ENCODE data around the gene PDE2A. TPM values are rescaled to one million over a fixed set of nuclear protein-coding genes. Genes with fewer than 3 reads are reported as not detected.

Gene PDE2A
- polyA plus RNA-seq, 1 experiment: 0.64 TPM

GRCh38 chr11:72631806-72632731 is 42.2 kb downstream of the PDE2A start:
- H3K4me3 ChIP-seq (ENCODE audit: low read depth, low read length): no peak overlapping the region
- TF ChIP-seq, protein P1, sequence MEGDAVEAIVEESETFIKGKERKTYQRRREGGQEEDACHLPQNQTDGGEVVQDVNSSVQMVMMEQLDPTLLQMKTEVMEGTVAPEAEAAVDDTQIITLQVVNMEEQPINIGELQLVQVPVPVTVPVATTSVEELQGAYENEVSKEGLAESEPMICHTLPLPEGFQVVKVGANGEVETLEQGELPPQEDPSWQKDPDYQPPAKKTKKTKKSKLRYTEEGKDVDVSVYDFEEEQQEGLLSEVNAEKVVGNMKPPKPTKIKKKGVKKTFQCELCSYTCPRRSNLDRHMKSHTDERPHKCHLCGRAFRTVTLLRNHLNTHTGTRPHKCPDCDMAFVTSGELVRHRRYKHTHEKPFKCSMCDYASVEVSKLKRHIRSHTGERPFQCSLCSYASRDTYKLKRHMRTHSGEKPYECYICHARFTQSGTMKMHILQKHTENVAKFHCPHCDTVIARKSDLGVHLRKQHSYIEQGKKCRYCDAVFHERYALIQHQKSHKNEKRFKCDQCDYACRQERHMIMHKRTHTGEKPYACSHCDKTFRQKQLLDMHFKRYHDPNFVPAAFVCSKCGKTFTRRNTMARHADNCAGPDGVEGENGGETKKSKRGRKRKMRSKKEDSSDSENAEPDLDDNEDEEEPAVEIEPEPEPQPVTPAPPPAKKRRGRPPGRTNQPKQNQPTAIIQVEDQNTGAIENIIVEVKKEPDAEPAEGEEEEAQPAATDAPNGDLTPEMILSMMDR (IDR thresholded peaks at IDR 0.05; ENCODE audit: insufficient read depth, low read depth, low read length): no peak
- ChIA-PET CTCF (interaction anchor here (0.6 to 2.5 kb wide), 3 partner anchors 11 to 51 kb away, joined by 3 to 7 read pairs (median 6); no protein-coding TSS in a partner anchor), POLR2A (no interaction called here)
- peaks cover 15% of the 10 kb centered on the region for H3K27me3 ChIP-seq (ENCODE audit: control insufficient read depth, insufficient read depth, low read length)
- H3K36me3 ChIP-seq (ENCODE audit: control insufficient read depth, insufficient read depth, low read length): no peaks in the 10 kb centered on the region
- DNase-seq (ENCODE audit: low read depth): no peak

DNA sequence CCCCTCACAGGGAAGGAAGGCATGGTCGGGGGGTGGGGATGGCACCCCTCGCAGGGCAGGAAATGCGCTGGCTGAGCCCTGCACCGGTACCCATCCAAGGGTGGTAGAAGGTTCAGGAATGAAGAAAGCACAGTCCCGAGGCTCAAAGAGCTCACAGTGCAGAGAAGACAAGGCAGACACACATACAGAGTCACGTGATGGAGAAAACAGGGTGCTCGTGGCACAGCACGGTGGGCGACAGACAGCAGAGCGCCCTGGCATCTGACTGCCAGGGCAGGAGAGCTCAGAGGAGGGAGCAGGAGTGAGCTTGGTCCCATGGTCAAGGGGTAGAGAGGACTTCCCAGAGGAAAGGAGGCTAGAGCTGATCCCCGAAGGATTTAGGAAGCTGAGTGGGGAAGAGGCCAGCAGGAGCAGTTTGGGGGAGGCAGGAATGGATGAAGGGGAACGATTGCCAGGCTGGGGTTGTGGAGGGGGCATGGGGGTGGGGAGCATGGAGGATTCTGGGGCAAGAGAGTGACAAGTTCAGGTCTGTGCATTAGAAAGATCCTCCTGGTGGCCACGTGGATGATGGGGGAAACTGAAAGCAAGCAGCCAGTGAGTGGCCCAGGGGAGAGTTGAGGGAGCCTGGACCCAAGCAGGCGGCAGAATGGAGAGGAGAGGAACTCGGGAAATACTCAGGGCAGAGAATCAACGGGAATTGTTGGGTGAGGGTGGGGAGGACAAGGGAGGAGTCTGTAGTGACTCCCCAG is 43.9 kb downstream of the PDE2A start:
- Histone ChIP-seq H3K4me3 (ENCODE audit: low read depth, low read length) (no peak overlapping the region), H3K36me3 (ENCODE audit: control insufficient read depth, insufficient read depth, low read length) (no peaks in the 10 kb centered on the region), H3K27me3 (ENCODE audit: control insufficient read depth, insufficient read depth, low read length) (peaks cover 11% of the 10 kb centered on the region)
- TF ChIP-seq, protein P1 (IDR thresholded peaks at IDR 0.05; ENCODE audit: insufficient read depth, low read depth, low read length): no peak
- DNase-seq (ENCODE audit: low read depth): no peak
- CTCF ChIA-PET: interaction anchor here (0.7 to 1.6 kb wide), 5 partner anchors 8 to 95 kb away, joined by 3 to 8 read pairs (median 3); no protein-coding TSS in a partner anchor
- POLR2A ChIA-PET: interaction anchor here (0.5 kb wide), 1 partner anchor 1127 kb away, joined by 3 read pairs; no protein-coding TSS in a partner anchor

- H3K36me3 ChIP-seq (ENCODE audit: control insufficient read depth, insufficient read depth, low read length): no peaks in the 10 kb centered on the region
- no peak for DNase-seq (ENCODE audit: low read depth)
- TF ChIP-seq, protein P1 (IDR thresholded peaks at IDR 0.05; ENCODE audit: insufficient read depth, low read depth, low read length): no peak
- H3K27me3 ChIP-seq (ENCODE audit: control insufficient read depth, insufficient read depth, low read length): peaks cover 5% of the 10 kb centered on the region
- no peak overlapping the region for H3K4me3 ChIP-seq (ENCODE audit: low read depth, low read length)
- ChIA-PET POLR2A (no interaction called here), CTCF (interaction anchor here (1.4 to 1.6 kb wide), 3 partner anchors 14 to 56 kb away, joined by 3 to 8 read pairs (median 5); no protein-coding TSS in a partner anchor)
Observed at GRCh38 chr11:72629266-72629665, 45.0 kb downstream of the PDE2A start.

DNA sequence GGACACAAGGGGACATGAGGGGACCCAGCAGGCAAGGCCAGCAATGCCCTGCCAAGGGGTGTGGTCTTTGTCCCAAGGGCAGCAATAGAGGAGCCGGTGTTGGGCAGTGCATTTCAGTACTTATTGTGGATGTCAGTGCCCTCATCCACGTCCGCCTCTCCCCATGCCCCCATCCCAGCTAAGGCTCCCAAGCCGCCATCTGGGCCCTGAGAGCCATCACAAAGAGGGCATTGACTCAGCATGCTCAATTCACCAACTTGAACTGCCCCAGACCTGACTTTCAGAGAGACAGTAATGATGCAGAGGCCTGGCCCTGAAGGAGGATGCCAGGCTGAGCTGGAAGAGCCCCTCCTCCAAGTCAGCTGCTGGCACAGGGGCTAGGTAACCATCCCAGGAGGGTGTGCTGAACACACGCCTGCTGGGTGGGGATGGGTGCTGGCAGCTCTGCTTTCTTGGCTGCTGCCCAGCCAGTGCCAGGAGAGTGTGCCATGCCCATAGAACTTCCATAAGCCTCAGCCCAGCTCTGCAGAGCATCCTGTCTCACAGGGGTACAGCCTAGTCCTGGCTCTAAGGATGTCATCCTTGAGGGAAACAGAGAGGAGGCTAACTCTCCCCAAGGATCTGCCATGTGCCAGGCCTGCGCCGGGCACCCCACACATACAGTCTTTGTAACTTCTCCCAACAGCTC is 46.5 kb downstream of the PDE2A start:
- CTCF ChIA-PET: interaction anchor here (0.6 to 2.0 kb wide), 4 partner anchors 10 to 59 kb away, joined by 3 to 5 read pairs (median 4); no protein-coding TSS in a partner anchor
- DNase-seq (ENCODE audit: low read depth): no peak
- no peaks in the 10 kb centered on the region for H3K36me3 ChIP-seq (ENCODE audit: control insufficient read depth, insufficient read depth, low read length)
- H3K4me3 ChIP-seq (ENCODE audit: low read depth, low read length): no peak overlapping the region
- TF ChIP-seq, protein P1 (IDR thresholded peaks at IDR 0.05; ENCODE audit: insufficient read depth, low read depth, low read length): no peak
- H3K27me3 ChIP-seq (ENCODE audit: control insufficient read depth, insufficient read depth, low read length): no peaks in the 10 kb centered on the region; the same call in 1 of the 2 replicates
- POLR2A ChIA-PET: no interaction called here

Measured in BJ (cell line).